ENCODE measurements around the gene CIDEB. TPM values are rescaled to one million over a fixed set of nuclear protein-coding genes. Genes with fewer than 3 reads are reported as not detected.

Gene CIDEB
- total and polyA plus RNA-seq, 12 donors: 16.4 to 80.3 (median 39.0) TPM

GRCh38 chr14:24256960-24257359 lies 50.8 kb downstream of the CIDEB start:
- TF ChIP-seq POLR2A (IDR thresholded peaks at IDR 0.05) (no peak), CTCF (IDR thresholded peaks at IDR 0.05) (no peak)

GRCh38 chr14:24255931-24256711 lies 51.7 kb downstream of the CIDEB start:
- Histone ChIP-seq H3K27me3 (no peaks in the 10 kb centered on the region), H3K4me3 (no peak overlapping the region), H3K9me3 (replicated peaks in 1 of 3) (no peaks in the 10 kb centered on the region), H3K27ac (no peak overlapping the region), H3K36me3 (replicated peaks in 1 of 2) (no peaks in the 10 kb centered on the region), H3K4me1 (replicated peaks in 1 of 2) (no peaks in the 10 kb centered on the region)
- no peak for TF ChIP-seq POLR2A (IDR thresholded peaks at IDR 0.05)
- no peak for TF ChIP-seq CTCF (IDR thresholded peaks at IDR 0.05)
- intact Hi-C loops (cut with DNase I): no loop called here
- DNase-seq: no peak
- 93 to 97% (median 95%) methylated on average over 9 to 12 of the region's 12 CpGs for WGBS, 4 donors

More at GRCh38 chr14:24256960-24257359, 50.8 kb downstream of the CIDEB start:
- intact Hi-C loops (cut with DNase I): no loop called here
- no peak for DNase-seq
- Histone ChIP-seq H3K4me1 (replicated peaks in 1 of 2) (no peaks in the 10 kb centered on the region), H3K36me3 (replicated peaks in 1 of 2) (no peaks in the 10 kb centered on the region), H3K27me3 (no peaks in the 10 kb centered on the region), H3K27ac (peak overlapping the region in 1 of 5 donors; percentile 2), H3K4me3 (no peak overlapping the region), H3K9me3 (replicated peaks in 1 of 3) (no peaks in the 10 kb centered on the region)
- 68 to 77% (median 73%) methylated on average over 3 to 4 of the region's 4 CpGs for WGBS, 4 donors

- no peaks in the 10 kb centered on the region for H3K27me3 ChIP-seq
- H3K36me3 ChIP-seq (replicated peaks in 1 of 2): no peaks in the 10 kb centered on the region
- intact Hi-C loops (cut with DNase I): no loop called here
- no peaks in the 10 kb centered on the region for H3K9me3 ChIP-seq (replicated peaks in 1 of 3)
- no peaks in the 10 kb centered on the region for H3K4me1 ChIP-seq (replicated peaks in 1 of 2)
- WGBS, 4 donors: 91 to 100% (median 95%) methylated on average over 4 to 8 of the region's 8 CpGs
- TF ChIP-seq POLR2A (IDR thresholded peaks at IDR 0.05) (no peak), CTCF (IDR thresholded peaks at IDR 0.05) (no peak)
- no peak for DNase-seq
- H3K27ac ChIP-seq: no peak overlapping the region
- no peak overlapping the region for H3K4me3 ChIP-seq
Measured at GRCh38 chr14:24255438-24255837, 52.3 kb downstream of the CIDEB start.

Small RNAs within 50 kb of the gene (small RNA-seq; reads per million reads assigned to genes)
- 0 reads per million in 2 donors for gene RF00026

Other genes starting within 250 kb of the CIDEB start
Only the 30 nearest of the 33 such genes appear.
- gene DCAF11, start 193.2 kb downstream of the CIDEB start, total RNA-seq: 100 to 1,000 TPM in 8 of 9 donors, 10 to 100 TPM in 1; 88.9 to 401 (median 143) TPM
- gene DCAF11, start 193.2 kb downstream of the CIDEB start, polyA plus RNA-seq: 10 to 100 TPM; 40.4 to 94.0 (median 42.3) TPM
- gene NRL, start 193.0 kb downstream of the CIDEB start, total RNA-seq: 10 to 100 TPM in 1 of 9 donors, 1 to 10 TPM in 8; 3.3 to 20.2 (median 4.7) TPM
- gene NRL, start 193.0 kb downstream of the CIDEB start, polyA plus RNA-seq: 1 to 10 TPM; 2.2 to 3.5 (median 3.1) TPM
- gene FITM1, start 177.3 kb downstream of the CIDEB start, total RNA-seq: 10 to 100 TPM in 4 of 9 donors, 1 to 10 TPM in 5; 6.5 to 15.7 (median 9.7) TPM
- 10 to 100 TPM in 2 of 3 donors, 1 to 10 TPM in 1; 4.6 to 25.7 (median 13.4) TPM for gene FITM1, start 177.3 kb downstream of the CIDEB start, polyA plus RNA-seq
- gene PSME1, start 171.8 kb downstream of the CIDEB start, total RNA-seq: 100 to 1,000 TPM; 208 to 359 (median 277) TPM
- 100 to 1,000 TPM; 205 to 386 (median 313) TPM for gene PSME1, start 171.8 kb downstream of the CIDEB start, polyA plus RNA-seq
- 10 to 100 TPM; 22.5 to 65.7 (median 40.5) TPM for gene EMC9, start 166.4 kb downstream of the CIDEB start, total RNA-seq
- 100 to 1,000 TPM in 2 of 3 donors, 10 to 100 TPM in 1; 21.6 to 149 (median 127) TPM for gene EMC9, start 166.4 kb downstream of the CIDEB start, polyA plus RNA-seq
- 100 to 1,000 TPM; 107 to 362 (median 191) TPM for gene PSME2, start 161.4 kb downstream of the CIDEB start, total RNA-seq
- 100 to 1,000 TPM; 388 to 752 (median 687) TPM for gene PSME2, start 161.4 kb downstream of the CIDEB start, polyA plus RNA-seq
- 100 to 1,000 TPM in 1 of 9 donors, 10 to 100 TPM in 8; 32.8 to 165 (median 59.7) TPM for gene RNF31, start 160.5 kb downstream of the CIDEB start, total RNA-seq
- gene RNF31, start 160.5 kb downstream of the CIDEB start, polyA plus RNA-seq: 100 to 1,000 TPM in 2 of 3 donors, 10 to 100 TPM in 1; 59.3 to 351 (median 198) TPM
- gene IRF9, start 146.7 kb downstream of the CIDEB start, total RNA-seq: 100 to 1,000 TPM in 4 of 9 donors, 10 to 100 TPM in 5; 32.4 to 119 (median 98.3) TPM
- gene IRF9, start 146.7 kb downstream of the CIDEB start, polyA plus RNA-seq: 100 to 1,000 TPM; 118 to 151 (median 129) TPM
- gene REC8, start 135.9 kb downstream of the CIDEB start, total RNA-seq: 10 to 100 TPM in 4 of 9 donors, 1 to 10 TPM in 5; 1.3 to 18.5 (median 9.4) TPM
- gene REC8, start 135.9 kb downstream of the CIDEB start, polyA plus RNA-seq: 100 to 1,000 TPM in 1 of 3 donors, 10 to 100 TPM in 1, 1 to 10 TPM in 1; 3.6 to 111 (median 38.9) TPM
- gene IPO4, start 119.2 kb downstream of the CIDEB start, total RNA-seq: 10 to 100 TPM; 29.7 to 84.9 (median 45.4) TPM
- 10 to 100 TPM; 19.1 to 43.2 (median 23.8) TPM for gene IPO4, start 119.2 kb downstream of the CIDEB start, polyA plus RNA-seq
- gene TM9SF1, start 112.5 kb downstream of the CIDEB start, total RNA-seq: 100 to 1,000 TPM in 2 of 9 donors, 10 to 100 TPM in 7; 60.0 to 123 (median 90.4) TPM
- gene TM9SF1, start 112.5 kb downstream of the CIDEB start, polyA plus RNA-seq: 10 to 100 TPM; 43.7 to 67.2 (median 56.1) TPM
- gene TSSK4, start 102.3 kb downstream of the CIDEB start, total RNA-seq: under 1 TPM in 1 of 9 donors, not detected in 8; 0.46 TPM
- under 1 TPM in 1 of 3 donors, not detected in 2; 0.07 TPM for gene TSSK4, start 102.3 kb downstream of the CIDEB start, polyA plus RNA-seq
- gene CHMP4A, start 94.5 kb downstream of the CIDEB start, total RNA-seq: 10 to 100 TPM; 32.9 to 68.6 (median 56.5) TPM
- 100 to 1,000 TPM in 2 of 3 donors, 10 to 100 TPM in 1; 71.1 to 118 (median 104) TPM for gene CHMP4A, start 94.5 kb downstream of the CIDEB start, polyA plus RNA-seq
- 10 to 100 TPM; 20.3 to 53.7 (median 28.6) TPM for gene MDP1, start 91.9 kb downstream of the CIDEB start, total RNA-seq
- gene MDP1, start 91.9 kb downstream of the CIDEB start, polyA plus RNA-seq: 10 to 100 TPM; 32.2 to 40.2 (median 39.4) TPM
- 100 to 1,000 TPM; 154 to 454 (median 216) TPM for gene NEDD8, start 75.6 kb downstream of the CIDEB start, total RNA-seq
- gene NEDD8, start 75.6 kb downstream of the CIDEB start, polyA plus RNA-seq: 100 to 1,000 TPM; 136 to 448 (median 215) TPM
- gene GMPR2, start 75.0 kb downstream of the CIDEB start, total RNA-seq: 100 to 1,000 TPM in 8 of 9 donors, 10 to 100 TPM in 1; 92.5 to 188 (median 131) TPM
- 100 to 1,000 TPM in 1 of 3 donors, 10 to 100 TPM in 2; 70.6 to 103 (median 98.0) TPM for gene GMPR2, start 75.0 kb downstream of the CIDEB start, polyA plus RNA-seq
- 100 to 1,000 TPM in 5 of 9 donors, 10 to 100 TPM in 4; 76.3 to 216 (median 101) TPM for gene TINF2, start 65.4 kb downstream of the CIDEB start, total RNA-seq
- gene TINF2, start 65.4 kb downstream of the CIDEB start, polyA plus RNA-seq: 100 to 1,000 TPM in 2 of 3 donors, 10 to 100 TPM in 1; 57.8 to 179 (median 103) TPM
- gene TGM1, start 44.8 kb downstream of the CIDEB start, total RNA-seq: 1 to 10 TPM in 3 of 9 donors, under 1 TPM in 5, not detected in 1; 0.28 to 1.4 (median 0.88) TPM
- gene TGM1, start 44.8 kb downstream of the CIDEB start, polyA plus RNA-seq: 1 to 10 TPM in 2 of 3 donors, under 1 TPM in 1; 0.44 to 2.7 (median 2.2) TPM
- gene RABGGTA, start 36.4 kb downstream of the CIDEB start, total RNA-seq: 10 to 100 TPM; 26.0 to 40.0 (median 32.3) TPM
- gene RABGGTA, start 36.4 kb downstream of the CIDEB start, polyA plus RNA-seq: 100 to 1,000 TPM in 1 of 3 donors, 10 to 100 TPM in 2; 15.7 to 124 (median 90.7) TPM
- gene DHRS1, start 8.2 kb downstream of the CIDEB start, total RNA-seq: 10 to 100 TPM; 11.4 to 68.1 (median 36.1) TPM
- gene DHRS1, start 8.2 kb downstream of the CIDEB start, polyA plus RNA-seq: 10 to 100 TPM; 19.8 to 38.7 (median 37.6) TPM
- 10 to 100 TPM in 8 of 9 donors, 1 to 10 TPM in 1; 9.2 to 28.2 (median 18.2) TPM for gene NOP9, start 8.1 kb downstream of the CIDEB start, total RNA-seq
- gene NOP9, start 8.1 kb downstream of the CIDEB start, polyA plus RNA-seq: 10 to 100 TPM in 2 of 3 donors, 1 to 10 TPM in 1; 9.1 to 21.1 (median 16.8) TPM
- 10 to 100 TPM in 2 of 9 donors, 1 to 10 TPM in 6, under 1 TPM in 1; 0.42 to 11.1 (median 4.2) TPM for gene LTB4R2, start 2.2 kb upstream of the CIDEB start, total RNA-seq
- gene LTB4R2, start 2.2 kb upstream of the CIDEB start, polyA plus RNA-seq: 1 to 10 TPM in 2 of 3 donors, under 1 TPM in 1; 0.57 to 2.7 (median 1.8) TPM
- 10 to 100 TPM in 5 of 9 donors, 1 to 10 TPM in 4; 1.4 to 21.0 (median 11.0) TPM for gene LTB4R, start 3.5 kb upstream of the CIDEB start, total RNA-seq
- gene LTB4R, start 3.5 kb upstream of the CIDEB start, polyA plus RNA-seq: 10 to 100 TPM in 2 of 3 donors, 1 to 10 TPM in 1; 9.4 to 30.2 (median 17.5) TPM
- gene ADCY4, start 27.1 kb upstream of the CIDEB start, total RNA-seq: 10 to 100 TPM in 5 of 9 donors, 1 to 10 TPM in 4; 3.9 to 34.0 (median 12.5) TPM
- gene ADCY4, start 27.1 kb upstream of the CIDEB start, polyA plus RNA-seq: 10 to 100 TPM in 2 of 3 donors, 1 to 10 TPM in 1; 4.5 to 70.1 (median 45.8) TPM
- gene RIPK3, start 32.0 kb upstream of the CIDEB start, total RNA-seq: 10 to 100 TPM in 1 of 9 donors, 1 to 10 TPM in 6, under 1 TPM in 2; 0.50 to 10.4 (median 3.6) TPM
- gene RIPK3, start 32.0 kb upstream of the CIDEB start, polyA plus RNA-seq: 1 to 10 TPM; 1.5 to 8.0 (median 4.6) TPM
- 100 to 1,000 TPM in 2 of 9 donors, 10 to 100 TPM in 7; 17.0 to 164 (median 48.2) TPM for gene NFATC4, start 60.2 kb upstream of the CIDEB start, total RNA-seq
- gene NFATC4, start 60.2 kb upstream of the CIDEB start, polyA plus RNA-seq: 100 to 1,000 TPM in 2 of 3 donors, 10 to 100 TPM in 1; 11.8 to 505 (median 390) TPM
- gene NYNRIN, start 91.0 kb upstream of the CIDEB start, total RNA-seq: 10 to 100 TPM in 1 of 9 donors, 1 to 10 TPM in 8; 6.0 to 11.0 (median 7.0) TPM
- gene NYNRIN, start 91.0 kb upstream of the CIDEB start, polyA plus RNA-seq: 1 to 10 TPM; 2.2 to 6.1 (median 3.4) TPM
- gene CBLN3, start 121.7 kb upstream of the CIDEB start, total RNA-seq: 10 to 100 TPM in 4 of 9 donors, 1 to 10 TPM in 5; 5.0 to 43.6 (median 10.0) TPM
- gene CBLN3, start 121.7 kb upstream of the CIDEB start, polyA plus RNA-seq: 10 to 100 TPM in 2 of 3 donors, 1 to 10 TPM in 1; 3.9 to 35.7 (median 21.3) TPM
- gene KHNYN, start 122.0 kb upstream of the CIDEB start, total RNA-seq: 10 to 100 TPM; 30.2 to 76.9 (median 46.3) TPM
- gene KHNYN, start 122.0 kb upstream of the CIDEB start, polyA plus RNA-seq: 10 to 100 TPM; 18.5 to 48.6 (median 36.2) TPM
- 100 to 1,000 TPM in 1 of 9 donors, 10 to 100 TPM in 8; 35.0 to 100 (median 74.4) TPM for gene SDR39U1, start 134.8 kb upstream of the CIDEB start, total RNA-seq
- gene SDR39U1, start 134.8 kb upstream of the CIDEB start, polyA plus RNA-seq: 100 to 1,000 TPM in 2 of 3 donors, 10 to 100 TPM in 1; 50.4 to 218 (median 162) TPM

All from adrenal gland (tissue), 12 donors.